Measurements from ENCODE around the gene PRRT1B.

Gene PRRT1B

DNA sequence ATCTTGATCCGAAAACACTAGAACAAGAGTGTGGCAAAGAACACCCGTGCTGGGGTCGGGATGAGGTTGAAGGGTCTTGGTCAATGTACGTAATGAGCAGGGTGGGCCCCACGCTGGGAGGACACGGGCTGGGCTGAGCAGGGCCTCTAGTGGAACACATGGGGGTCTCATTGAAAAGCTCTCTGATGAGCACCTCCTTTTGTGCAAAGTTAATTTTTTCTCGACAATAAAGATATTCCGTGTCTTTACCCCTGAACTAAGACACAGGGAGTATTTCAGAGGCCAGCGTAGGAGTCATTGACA lies 22.3 kb upstream of the PRRT1B start:
- H3K27me3 ChIP-seq (ENCODE audit: insufficient read depth, low read length): no peaks in the 10 kb centered on the region
- no peak overlapping the region for H3K4me2 ChIP-seq (ENCODE audit: low read length)
- no peaks in the 10 kb centered on the region for H3K79me2 ChIP-seq (ENCODE audit: insufficient read depth, low read length)
- H4K20me1 ChIP-seq (ENCODE audit: insufficient read depth, low read length): no peaks in the 10 kb centered on the region
- TF ChIP-seq, protein P1, sequence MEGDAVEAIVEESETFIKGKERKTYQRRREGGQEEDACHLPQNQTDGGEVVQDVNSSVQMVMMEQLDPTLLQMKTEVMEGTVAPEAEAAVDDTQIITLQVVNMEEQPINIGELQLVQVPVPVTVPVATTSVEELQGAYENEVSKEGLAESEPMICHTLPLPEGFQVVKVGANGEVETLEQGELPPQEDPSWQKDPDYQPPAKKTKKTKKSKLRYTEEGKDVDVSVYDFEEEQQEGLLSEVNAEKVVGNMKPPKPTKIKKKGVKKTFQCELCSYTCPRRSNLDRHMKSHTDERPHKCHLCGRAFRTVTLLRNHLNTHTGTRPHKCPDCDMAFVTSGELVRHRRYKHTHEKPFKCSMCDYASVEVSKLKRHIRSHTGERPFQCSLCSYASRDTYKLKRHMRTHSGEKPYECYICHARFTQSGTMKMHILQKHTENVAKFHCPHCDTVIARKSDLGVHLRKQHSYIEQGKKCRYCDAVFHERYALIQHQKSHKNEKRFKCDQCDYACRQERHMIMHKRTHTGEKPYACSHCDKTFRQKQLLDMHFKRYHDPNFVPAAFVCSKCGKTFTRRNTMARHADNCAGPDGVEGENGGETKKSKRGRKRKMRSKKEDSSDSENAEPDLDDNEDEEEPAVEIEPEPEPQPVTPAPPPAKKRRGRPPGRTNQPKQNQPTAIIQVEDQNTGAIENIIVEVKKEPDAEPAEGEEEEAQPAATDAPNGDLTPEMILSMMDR (IDR thresholded peaks at IDR 0.05; ENCODE audit: low read length): no peak
- no peak for TF ChIP-seq EZH2 (IDR thresholded peaks at IDR 0.05; ENCODE audit: borderline replicate concordance, low read length)
- no peak overlapping the region for H2AFZ ChIP-seq (ENCODE audit: low read length)
- no peak overlapping the region for H3K9ac ChIP-seq (ENCODE audit: low read length)
- peaks cover 79% of the 10 kb centered on the region; the same call in 1 of the 2 replicates for H3K36me3 ChIP-seq (ENCODE audit: insufficient read depth, low read length)
- H3K4me3 ChIP-seq (ENCODE audit: low read depth, low read length, poor library complexity, severe bottlenecking): no peak overlapping the region
- H3K4me1 ChIP-seq (ENCODE audit: insufficient read depth, low read length, severe bottlenecking): no peaks in the 10 kb centered on the region
- no peak overlapping the region for H3K27ac ChIP-seq (ENCODE audit: low read depth, low read length, poor library complexity, severe bottlenecking)
- no peaks in the 10 kb centered on the region for H3K9me2 ChIP-seq (ENCODE audit: low read depth, low read length)
- H3K9me3 ChIP-seq (ENCODE audit: low read length): no peaks in the 10 kb centered on the region
- H3F3A ChIP-seq (ENCODE audit: insufficient read depth, low read length): no peaks in the 10 kb centered on the region

DNA sequence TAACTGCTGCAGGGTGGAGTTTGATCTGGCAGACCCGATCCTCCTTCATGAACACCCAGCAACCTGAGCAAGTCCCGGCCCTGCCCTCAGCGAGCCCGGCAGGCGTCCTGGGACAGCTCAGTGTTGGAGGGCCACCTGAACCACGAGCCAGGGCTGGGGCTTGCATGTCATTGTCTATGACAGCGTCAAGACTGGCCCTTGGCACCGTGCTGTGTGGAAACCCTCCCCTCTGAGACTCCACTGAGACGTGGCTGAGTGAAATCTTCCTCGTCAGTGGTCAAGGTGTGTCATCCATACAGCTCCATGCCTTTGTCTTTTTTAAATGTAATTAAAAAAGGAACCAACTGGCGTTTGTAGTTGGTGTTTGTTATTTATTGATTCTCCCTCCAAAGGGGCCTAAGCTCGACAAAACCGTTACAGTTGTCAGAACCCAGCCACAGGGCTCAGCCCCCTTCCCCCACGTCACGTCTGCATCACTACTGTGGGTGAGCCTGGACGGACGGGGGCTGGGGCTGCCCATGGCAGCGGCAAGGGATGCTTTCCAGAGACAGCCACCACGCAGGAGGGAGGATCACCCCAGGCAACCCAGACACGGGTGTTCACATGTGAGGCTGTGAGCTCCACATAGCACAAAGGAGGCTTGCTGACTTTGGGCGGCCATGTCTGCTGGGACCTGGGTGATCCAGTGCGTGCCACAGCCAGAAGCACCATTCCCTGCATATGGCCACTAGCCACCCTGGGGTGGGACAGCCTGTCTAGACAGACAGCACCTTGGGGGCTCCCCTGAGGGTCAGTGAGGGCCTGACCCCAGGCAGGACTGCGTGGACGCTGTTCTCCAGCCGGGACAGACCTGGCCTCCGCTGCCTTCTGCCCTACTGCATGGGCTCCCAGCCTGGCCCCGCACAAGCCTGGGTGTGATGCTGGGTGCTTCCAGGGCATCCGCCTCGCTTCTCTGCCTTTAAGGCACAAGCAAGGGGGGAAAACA lies 21.6 kb upstream of the PRRT1B start:
- TF ChIP-seq, protein P1 (IDR thresholded peaks at IDR 0.05; ENCODE audit: low read length): no peak
- TF ChIP-seq EZH2 (IDR thresholded peaks at IDR 0.05; ENCODE audit: borderline replicate concordance, low read length): no peak
- Histone ChIP-seq H2AFZ (ENCODE audit: low read length) (no peak overlapping the region), H3K4me2 (ENCODE audit: low read length) (no peak overlapping the region)

DNA sequence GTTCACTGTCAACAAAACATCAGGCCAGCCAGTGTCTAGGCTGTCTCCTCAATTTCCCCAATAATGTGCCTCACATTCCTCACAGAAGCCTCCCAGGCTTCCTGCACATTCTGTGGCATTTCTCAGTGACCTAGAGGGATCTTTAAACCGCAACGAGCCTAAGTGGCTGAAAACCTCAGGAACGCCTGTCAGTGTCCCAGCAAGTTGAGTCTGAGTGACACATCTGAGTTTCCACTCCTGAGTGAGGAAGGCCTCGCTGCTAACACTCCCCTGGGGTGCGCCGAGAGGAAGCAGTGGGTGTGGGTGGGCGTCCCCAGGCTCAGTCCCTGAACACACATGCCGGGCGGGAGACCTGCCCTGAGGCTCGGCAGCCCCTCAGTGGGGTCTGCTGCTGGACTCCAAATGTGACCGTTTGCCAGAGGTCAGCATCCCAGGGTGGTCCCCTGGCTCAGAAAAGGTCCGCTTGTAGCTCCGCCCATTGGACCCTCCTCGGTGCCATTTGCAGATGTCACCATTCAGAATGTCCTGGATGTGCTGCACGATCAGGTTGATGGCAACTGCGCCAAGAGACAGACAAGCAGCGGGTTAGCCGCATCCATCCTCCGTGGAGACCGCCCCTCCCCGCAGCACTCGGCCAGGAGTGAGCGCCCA lies 20.5 kb upstream of the PRRT1B start:
- no peaks in the 10 kb centered on the region for H3K9me2 ChIP-seq (ENCODE audit: low read depth, low read length)
- H3K9ac ChIP-seq (ENCODE audit: low read length): no peak overlapping the region
- no peaks in the 10 kb centered on the region for H3K27me3 ChIP-seq (ENCODE audit: insufficient read depth, low read length)
- no peak overlapping the region for H2AFZ ChIP-seq (ENCODE audit: low read length)
- no peaks in the 10 kb centered on the region for H3K79me2 ChIP-seq (ENCODE audit: insufficient read depth, low read length)
- no peak overlapping the region for H3K27ac ChIP-seq (ENCODE audit: low read depth, low read length, poor library complexity, severe bottlenecking)
- H3K36me3 ChIP-seq (ENCODE audit: insufficient read depth, low read length): peaks cover 80% of the 10 kb centered on the region; the same call in 1 of the 2 replicates
- H3K9me3 ChIP-seq (ENCODE audit: low read length): no peaks in the 10 kb centered on the region
- peaks cover 2% of the 10 kb centered on the region for H3K4me1 ChIP-seq (ENCODE audit: insufficient read depth, low read length, severe bottlenecking)
- H3K4me2 ChIP-seq (ENCODE audit: low read length): no peak overlapping the region
- no peaks in the 10 kb centered on the region for H3F3A ChIP-seq (ENCODE audit: insufficient read depth, low read length)
- H3K4me3 ChIP-seq (ENCODE audit: low read depth, low read length, poor library complexity, severe bottlenecking): no peak overlapping the region
- no peak for TF ChIP-seq EZH2 (IDR thresholded peaks at IDR 0.05; ENCODE audit: borderline replicate concordance, low read length)
- TF ChIP-seq, protein P1 (IDR thresholded peaks at IDR 0.05; ENCODE audit: low read length): no peak
- H4K20me1 ChIP-seq (ENCODE audit: insufficient read depth, low read length): no peaks in the 10 kb centered on the region

More for the DNA sequence above, 21.6 kb upstream of the PRRT1B start:
- H3F3A ChIP-seq (ENCODE audit: insufficient read depth, low read length): no peaks in the 10 kb centered on the region
- no peak overlapping the region for H3K27ac ChIP-seq (ENCODE audit: low read depth, low read length, poor library complexity, severe bottlenecking)
- no peaks in the 10 kb centered on the region for H3K79me2 ChIP-seq (ENCODE audit: insufficient read depth, low read length)
- peaks cover 80% of the 10 kb centered on the region; the same call in 1 of the 2 replicates for H3K36me3 ChIP-seq (ENCODE audit: insufficient read depth, low read length)
- H3K9ac ChIP-seq (ENCODE audit: low read length): no peak overlapping the region
- no peaks in the 10 kb centered on the region for H3K9me3 ChIP-seq (ENCODE audit: low read length)
- no peak overlapping the region for H3K4me3 ChIP-seq (ENCODE audit: low read depth, low read length, poor library complexity, severe bottlenecking)
- H4K20me1 ChIP-seq (ENCODE audit: insufficient read depth, low read length): no peaks in the 10 kb centered on the region
- H3K9me2 ChIP-seq (ENCODE audit: low read depth, low read length): no peaks in the 10 kb centered on the region
- no peaks in the 10 kb centered on the region for H3K27me3 ChIP-seq (ENCODE audit: insufficient read depth, low read length)
- H3K4me1 ChIP-seq (ENCODE audit: insufficient read depth, low read length, severe bottlenecking): no peaks in the 10 kb centered on the region

Data from OCI-LY1 (cell line).